Fibroblast of skin of abdomen (primary cell): ENCODE results near the gene KLF15.

ENCODE experiments used
- DNase-seq: peaks from one replicate; pipeline ENCODE4 v3.0.0-alpha.2; 2013

The KLF15 gene

DNA sequence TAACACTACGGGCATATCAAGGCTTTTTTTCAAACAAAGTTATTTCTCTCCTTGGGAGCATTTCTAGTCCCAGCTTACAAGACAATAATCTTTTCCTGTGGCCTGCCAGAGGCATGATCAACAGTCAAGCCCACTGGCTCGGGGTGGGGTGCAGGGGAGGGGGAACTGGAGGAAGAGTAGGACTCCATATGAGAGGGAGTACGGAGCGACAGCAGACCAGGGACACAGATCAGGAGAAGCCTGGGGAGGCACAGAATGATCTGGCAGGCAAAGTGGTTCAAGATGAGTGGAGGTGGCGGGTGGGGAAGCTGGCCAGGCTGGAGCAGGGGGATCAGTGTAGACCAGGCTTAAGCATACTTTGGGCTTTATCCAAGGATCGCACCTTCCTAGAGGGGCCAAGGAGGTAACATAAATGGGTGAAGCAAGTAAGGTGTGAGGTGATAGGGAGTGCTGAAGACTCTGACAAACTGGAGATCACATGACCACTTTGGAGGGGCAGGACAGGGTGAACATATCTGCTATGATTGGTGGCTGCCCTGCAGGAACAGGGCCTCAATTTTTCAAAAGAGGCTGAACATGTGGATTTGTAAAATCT lies 37.4 kb downstream of the KLF15 start:
- no peak for DNase-seq

DNA sequence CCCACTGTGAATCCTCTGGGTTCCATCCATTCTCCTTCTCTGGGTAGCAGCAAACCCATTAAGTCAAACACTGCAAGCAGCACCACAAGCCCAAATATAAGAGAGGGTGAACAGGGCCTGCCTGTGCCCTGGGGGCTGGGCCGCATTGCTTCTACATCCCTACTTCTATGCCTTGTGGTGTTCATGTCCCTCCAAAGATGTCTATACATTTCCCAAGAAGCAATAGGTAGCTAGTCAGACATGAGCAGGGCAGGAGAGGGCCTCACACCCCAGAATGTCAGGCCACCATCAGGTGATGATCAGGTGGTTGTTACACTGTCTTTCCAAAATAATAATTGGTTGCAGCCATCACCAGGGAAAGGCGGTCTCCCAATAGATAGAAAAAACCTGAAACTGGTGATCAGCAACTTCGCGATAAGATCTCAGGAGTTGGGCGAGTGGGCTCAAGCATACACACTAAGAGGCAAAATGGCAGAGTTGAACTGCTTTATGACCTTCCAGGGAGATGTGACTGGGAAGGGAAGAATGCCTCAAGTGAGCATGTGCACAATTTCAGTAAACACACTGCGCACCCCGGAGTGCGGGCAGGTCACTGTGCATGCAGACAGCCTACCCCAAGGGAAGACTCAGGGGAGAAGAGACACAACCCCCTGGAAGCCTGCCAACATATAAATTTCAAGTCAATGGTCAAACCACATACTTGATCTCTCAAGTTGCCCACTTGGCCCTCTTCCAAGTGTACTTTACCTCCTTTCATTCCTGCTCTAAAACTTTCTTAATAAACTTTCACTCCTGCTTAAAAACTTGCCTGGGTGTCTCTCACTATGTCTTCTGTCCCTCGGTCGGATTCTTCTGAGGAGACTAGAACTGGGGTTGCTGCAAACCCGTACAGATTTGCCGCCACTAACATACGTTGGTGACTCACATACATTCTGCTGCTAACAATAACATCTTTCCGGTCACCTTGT lies 39.9 kb downstream of the KLF15 start:
- no peak for DNase-seq

DNA sequence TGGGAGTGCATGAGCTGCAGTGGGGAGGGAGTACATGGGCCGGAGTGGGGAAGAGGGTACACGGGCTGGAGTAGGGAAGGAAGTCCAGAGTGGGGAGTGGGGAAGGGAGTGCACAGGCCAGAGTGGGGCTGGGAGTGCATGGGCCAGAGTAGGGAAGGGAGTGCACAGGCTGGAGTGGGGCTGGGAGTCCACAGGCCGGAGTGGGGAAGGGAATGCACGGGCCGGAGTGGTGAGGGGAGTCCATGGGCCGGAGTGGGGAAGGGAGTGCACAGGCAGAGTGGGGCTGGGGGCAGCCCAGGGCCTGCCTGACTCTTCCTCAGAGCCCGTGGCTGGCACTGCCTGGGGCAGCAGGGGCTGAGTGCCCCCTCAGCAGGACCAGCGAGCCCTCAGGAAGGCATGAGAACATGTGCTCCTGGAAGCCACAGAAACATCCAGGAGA lies 40.7 kb downstream of the KLF15 start:
- no peak for DNase-seq

DNA sequence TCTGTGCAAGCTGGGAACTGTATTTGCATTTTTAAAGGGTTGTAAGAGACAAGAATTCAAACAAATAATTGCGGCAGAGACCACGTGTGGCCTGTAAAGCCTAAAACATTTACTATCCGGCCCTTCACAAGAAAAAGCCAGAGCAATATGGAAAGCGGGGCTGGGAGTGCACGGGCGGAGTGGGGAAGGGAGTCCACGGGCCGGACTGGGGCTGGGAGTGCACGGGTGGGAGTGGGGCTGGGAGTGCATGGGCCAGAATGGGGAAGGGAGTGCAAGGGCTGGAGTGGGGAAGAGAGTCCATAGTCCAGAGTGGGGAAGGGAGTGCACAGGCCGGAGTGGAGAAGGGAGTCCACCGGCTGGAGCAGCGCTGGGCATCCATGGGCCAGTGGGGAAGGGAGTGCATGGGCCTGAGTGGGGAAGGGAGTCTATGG lies 41.2 kb downstream of the KLF15 start:
- DNase-seq, result no peak

DNA sequence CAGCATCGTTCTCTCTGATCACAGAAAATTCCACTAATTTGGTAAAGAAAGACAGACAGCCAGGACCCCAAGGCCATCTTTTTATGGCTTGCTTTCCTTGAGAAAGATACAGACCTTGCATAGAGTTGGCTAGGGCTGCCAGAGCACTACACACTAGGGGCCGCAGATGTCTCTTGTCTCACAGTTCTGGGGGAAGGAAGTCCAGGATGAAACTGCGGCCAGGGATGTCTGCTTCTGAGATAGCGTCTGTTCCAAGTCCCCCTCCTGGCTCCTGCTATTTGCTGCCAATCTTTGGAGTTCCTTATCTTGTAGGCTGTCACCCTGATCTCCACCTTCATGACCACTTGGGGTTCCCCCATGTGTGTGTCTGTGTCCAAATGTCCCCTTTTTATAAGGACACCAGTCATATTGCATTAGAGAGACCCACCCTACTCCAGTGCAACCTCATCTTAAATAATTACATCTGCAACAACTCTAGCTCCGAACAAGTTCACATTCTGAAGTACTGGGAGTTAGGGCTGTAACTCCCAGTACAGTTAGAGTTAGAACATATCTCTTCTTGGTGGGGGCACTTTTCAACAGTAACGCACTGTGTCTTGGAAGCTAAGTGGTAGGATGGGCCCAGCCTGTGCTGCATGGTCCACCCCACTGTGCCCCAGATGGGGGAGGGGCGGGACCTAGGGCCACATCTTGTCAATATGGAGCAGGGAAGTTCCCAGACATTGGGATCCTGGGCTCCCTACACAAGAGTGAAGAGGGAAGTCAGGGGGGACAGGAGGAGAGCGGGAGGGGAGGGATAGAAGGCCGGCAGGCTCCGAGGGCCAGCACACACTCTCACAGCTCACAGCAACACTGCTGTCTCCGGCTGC lies 42.2 kb downstream of the KLF15 start:
- no peak for DNase-seq

DNA sequence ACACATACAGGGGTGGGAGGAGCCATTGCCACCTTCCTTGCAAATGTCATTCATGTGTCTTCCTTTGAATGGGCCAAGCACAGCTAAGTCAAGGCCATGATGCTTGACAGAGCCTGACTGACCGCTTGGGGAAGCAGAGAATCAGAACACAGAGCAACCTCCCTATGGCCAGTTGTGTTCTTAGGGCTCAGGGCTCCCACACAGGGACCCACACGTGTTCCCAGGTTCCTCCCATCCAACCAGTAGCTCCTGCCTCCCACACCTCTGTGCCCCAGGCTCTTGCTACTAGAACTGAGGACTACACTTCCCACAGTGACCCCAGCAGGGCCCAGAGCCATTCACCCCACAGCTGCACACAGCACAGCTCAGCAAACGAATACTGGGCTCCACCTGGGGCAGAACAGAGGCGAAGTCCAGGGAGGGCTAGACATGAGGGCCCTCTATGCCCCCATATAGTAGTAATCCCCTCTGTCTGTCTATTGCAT lies 42.9 kb downstream of the KLF15 start:
- no peak for DNase-seq

DNA sequence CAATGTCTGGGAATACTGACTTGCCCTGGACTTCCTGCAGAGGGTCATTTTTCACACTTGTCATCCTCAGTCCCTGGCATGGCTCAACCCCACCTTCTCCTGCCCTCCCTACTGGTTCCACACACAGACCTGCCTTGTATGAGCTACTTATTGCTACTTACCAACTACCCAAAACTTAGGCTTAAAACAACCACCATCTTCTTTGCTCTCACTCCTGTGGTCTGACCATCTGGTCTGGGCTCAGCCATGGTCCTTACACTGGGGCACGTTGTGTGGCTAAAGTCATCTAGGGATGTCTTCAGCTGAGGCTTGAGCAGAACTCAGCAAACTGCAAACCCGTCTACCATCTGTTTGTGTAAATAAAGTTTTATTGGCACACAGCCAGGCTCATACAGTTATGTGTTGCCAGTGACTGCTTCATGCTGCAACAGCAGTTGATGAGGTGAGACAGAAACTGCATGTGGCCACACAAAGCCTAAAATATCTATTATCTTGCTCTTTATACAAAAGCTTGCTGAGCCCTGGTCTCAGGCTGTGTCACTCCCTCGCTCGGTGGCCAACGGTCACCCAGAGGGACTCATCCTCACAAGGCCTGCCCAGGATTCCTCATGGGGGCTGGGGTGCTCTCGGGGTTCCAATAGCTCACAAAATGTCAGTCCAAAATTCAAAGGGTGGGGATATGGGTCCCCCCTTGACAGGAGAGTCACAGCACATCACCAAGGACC lies 43.5 kb downstream of the KLF15 start:
- no peak for DNase-seq

DNA sequence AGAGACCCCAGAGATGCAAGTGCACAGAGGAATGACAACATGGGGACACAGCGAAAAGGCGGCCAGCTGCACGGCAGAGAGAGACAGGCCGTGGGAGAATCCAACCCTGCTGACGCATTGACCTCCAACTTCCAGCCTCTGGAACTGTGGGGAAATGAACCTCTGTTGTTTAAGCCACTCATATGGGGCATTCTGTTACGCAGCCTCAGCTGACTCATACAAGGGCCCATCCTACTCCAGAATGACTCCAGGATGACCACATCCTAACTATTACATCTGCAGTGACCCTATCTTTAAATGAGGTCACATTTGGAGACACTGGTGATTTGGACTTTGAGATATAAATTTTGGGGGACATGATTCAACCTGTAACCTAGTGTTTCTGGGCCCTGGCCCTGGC lies 44.0 kb downstream of the KLF15 start:
- DNase-seq, result no peak

DNA sequence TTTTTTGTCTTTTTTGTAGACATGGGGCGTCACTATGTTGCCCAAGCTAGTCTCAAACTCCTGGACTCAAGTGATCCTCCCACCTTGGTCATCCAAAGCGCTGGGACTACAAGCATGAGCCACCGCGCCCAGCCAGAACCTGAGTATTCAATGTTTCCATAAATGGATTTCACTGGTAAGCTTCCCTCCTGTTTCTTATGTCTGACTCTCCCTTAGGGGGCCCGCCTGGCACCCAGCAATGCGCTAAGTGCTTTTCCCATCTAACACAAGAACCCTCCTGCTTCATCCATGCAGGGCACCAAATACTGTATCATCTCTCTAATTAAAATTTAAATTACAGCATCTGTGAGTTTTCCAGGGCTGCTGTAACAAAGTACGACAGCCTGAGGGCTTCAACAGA lies 44.9 kb downstream of the KLF15 start:
- no peak for DNase-seq

DNA sequence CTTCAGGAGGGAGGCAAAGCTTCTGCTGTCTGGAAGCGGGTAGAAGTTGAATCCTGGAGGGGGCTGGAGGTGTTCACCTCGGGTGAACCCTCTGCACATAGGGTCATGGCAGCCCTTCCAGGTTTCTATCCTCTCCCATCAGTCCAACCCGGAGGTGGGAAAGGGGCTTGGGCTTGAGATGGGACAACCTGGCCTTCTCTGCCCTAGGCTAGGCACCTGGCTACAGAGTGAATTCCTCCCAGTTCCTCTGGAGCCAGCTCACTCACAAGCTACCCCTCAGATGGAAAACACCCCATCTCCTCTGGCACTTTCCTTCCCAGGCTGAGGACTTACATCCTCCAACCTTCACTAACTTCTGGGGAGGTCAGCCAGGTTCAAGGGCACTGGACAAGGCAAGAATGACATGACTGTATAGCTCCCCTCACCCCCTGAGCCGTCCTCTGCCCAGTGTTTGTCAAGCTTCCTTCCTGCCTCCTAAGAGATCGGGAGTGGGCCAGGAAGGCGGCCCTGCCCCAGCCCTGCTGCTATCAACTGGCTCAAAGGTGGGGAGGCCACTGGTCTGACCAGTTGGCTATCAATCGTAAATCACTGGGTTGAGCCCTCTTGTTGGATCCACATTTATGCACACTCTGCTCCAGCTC lies 45.8 kb downstream of the KLF15 start:
- no peak for DNase-seq

DNA sequence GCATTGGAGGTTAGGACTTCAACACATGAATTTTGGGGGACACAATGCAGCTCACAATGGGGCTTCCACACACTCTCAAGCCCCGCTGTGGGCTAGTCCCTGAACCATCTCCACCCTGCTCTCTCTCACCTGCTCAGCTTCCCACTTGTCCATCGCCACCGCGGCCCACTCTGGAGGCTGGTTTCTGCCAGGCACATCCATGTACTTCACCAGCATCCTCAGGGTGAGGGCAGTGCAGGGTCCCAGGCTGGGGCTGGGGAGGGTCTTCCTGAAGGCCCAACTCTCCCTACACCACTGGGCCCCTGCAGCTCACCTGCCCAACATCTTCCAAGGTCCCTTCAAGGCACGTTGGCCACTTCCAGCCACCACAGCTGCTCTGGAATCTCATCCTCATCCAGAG lies 46.4 kb downstream of the KLF15 start:
- no peak for DNase-seq

DNA sequence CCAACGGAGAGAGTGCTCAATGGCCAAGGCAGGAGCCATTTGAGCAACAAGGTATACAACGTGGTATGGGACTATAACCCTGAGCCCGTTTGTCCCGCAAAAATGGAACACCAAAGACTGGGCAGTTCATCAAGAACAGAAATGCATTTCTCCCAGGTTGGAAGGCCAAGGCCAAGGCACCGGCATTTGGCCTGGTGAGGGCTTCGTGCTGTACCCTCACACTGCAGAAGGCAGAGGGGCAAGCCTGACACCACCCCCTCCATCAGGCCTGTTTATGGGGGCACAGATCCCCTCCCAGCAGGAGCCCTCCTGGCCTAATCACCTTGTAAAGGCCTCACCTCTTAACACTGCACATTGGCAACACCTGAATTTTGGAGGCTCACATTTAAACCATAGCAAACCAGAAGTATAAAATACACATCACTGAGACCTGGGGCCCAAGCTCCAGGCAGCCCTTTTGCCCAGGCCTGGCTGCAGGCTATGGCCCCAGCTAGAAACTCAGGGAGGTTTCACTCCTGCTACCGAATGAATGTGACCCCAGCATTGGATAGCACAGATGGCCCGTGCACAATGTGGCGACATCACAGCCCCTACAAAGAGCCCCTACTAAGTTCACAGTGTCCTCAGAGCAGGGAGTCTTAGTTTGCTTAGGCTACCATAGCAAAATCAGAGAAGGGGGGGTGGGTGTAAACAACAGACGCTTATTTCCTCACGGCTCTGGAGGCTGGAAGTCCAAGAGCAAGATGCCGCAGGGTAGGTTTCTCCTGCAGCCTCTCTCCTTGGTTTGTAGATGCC lies 47.1 kb downstream of the KLF15 start:
- no peak for DNase-seq

DNA sequence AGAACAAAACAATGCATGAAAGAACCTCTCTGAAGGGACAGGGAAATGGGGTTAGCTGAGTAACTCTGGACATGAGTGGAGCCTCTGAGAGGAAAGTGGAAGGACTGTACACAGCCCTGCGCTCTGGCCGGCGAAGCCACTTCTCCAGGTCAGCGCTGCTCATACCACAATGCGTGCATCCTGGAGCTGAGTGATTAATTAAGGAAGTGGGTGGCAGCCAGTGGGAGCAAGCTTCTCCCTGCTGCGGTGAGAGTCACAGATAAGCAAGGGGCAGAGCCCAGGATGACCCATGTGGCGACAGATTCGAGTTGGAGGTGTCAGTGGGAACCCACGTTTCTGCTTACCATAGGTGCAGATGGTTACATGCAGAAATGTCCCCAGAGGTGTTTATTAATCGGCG lies 48.0 kb downstream of the KLF15 start:
- no peak for DNase-seq

DNA sequence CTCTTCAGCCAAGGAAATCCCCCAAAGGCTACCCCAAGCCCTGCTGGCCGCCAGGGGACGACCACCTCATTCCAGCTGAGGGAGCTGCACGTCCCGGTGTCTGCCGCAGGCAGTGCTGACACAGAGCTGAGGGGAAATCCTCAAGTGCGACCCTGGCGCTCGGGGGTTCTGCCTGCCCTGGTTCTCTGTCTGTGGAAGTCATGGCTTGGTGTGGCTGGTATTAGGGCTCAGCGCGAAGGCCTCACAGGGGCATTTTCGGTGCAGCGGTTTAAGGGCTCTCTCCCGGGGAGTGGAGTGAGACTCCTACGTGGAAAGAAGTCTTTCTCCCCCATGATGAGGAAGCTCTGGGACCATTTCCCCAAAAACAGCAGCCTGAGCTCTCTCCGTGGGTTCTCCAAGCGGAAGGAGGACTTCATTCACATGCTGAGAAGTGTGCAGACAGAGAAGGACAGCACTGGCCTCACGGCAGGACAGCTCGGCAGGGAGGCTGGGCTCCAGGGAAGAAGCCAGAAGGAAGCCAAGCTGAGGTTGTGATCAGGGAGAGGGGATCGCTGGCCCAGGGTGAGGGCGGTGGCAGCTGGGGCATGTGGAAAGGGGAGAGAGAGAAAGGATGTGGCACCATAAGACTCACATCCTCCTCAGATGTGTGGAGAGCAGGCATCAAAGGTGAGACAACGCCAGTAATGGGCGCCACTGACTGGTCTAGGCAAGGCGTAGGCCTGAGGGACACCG lies 48.6 kb downstream of the KLF15 start:
- no peak for DNase-seq

DNA sequence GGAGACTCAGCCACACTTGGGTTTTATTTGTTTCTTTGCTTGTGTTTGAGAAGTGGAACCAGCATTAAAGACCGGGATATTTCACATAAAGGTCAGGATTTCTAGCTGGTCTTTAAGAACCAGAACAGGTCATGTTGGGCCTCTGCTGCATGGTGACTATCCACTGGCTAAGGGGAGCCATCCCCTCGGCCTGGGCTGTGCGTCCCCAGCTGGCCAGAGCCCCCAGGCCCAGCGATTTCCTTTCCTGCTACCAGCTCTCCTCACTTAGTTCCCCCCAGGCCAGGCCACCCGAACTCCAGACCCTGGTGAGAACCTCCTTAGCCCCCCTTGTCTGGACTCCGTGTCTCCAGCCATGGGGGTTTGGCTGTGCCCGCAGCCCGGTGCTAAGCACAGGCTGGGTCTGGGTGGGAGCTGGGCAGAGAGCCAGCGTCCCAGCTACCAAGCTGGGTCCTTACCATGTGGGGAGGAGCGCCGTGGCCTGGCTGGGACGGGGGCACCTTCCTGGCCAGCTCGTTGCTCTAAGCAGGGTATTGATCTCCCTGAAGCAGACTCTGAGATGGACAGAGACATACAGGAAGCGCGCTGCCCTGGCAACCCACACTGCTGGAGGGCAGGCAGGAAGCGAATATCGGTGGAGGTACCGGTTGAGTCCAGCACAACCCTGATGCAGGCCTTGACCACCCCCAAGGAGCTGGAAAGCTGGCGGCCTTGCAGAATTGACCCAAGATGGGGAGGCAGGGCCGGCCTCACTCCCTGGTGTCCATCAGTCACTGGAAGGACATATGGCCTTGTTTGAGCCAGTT lies 49.4 kb downstream of the KLF15 start:
- DNase-seq, result no peak

DNA sequence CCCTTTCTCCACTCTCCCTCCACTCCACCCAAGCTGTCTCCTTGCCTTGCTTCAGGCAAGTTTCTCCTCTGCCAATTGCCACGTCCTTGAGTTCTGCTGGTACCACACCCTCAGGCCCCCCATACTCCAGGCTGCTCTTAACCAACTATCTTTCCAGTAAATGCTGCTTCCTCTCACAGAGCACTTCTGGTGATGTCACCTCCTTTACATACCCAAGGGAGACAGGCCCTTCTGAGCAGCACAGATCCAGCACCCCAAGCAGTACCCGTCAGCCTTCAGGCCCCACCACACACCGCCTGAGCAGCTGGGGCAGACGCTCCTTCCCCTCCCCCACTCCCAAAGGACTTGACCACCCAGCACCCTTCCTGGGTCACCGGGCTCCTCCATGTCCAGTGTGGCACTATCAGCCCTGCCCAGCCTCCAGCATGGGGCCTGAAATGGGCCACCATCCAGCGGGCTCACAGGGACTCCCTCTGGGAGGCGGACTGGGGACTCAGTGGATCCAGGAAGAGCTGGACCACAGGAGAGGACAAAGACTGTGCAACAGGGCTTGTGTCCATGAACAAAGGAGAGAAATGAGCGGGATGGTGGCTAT lies 50.2 kb downstream of the KLF15 start:
- DNase-seq, result no peak

DNA sequence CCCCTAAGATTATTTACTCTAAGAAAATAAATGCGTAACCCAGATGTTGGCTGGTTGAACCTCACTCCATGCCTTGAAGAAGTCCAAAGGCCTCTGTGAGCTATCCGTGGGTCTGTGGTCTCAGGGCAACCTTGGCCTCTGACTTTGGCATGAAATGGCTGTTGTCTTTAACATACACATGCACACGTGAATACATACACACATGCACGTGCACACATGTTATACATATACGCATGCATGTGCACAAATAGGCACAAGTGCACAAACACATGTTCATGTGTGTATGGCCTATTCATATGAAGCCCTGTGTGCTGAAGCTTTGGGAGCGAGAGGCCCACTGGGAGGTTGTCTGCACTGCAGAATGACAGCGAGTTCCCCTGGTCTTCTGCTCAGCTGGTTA lies 50.8 kb downstream of the KLF15 start:
- no peak for DNase-seq

DNA sequence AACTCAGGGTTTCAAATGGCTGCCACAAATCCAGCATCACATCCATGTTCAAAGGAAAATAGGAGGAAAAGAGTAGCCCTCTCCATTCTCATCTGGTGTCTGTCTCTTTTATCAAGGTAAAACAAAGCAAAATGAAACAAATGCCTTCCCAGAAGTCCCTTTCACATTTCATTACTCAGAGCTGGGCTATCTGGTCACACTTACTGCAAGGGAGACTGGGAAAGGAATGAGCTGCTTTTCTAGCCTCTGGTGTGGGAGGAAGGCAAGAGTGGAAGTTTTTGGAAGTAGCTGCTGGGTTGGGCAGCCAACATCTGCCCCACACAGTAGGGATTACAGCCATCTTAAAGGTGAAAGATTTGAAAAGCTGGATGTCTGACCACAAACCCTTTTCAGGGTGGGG lies 51.8 kb downstream of the KLF15 start:
- no peak for DNase-seq

DNA sequence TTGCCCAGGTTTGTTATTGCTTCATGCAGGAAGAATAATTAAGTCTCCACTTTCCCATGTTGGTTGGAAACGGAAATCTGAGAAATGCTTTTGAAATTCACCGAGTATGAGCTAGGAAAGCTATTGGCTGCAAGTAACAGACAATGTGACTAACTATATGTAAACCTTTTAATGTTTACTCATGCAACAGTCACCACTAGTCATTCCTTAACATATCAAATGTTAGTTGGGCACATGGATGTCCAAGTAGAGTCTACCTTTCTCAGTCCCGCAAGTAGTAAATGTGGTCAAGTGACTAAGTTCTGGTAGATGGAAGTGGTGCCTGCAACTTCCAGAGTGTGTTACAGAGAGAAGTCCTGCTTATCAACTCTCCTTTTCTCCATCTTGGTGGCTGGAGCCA lies 52.5 kb downstream of the KLF15 start:
- DNase-seq, result no peak
